Adipose tissue (tissue), 3 donors: ENCODE results near the gene MPHOSPH9. TPM values are rescaled to one million over a fixed set of nuclear protein-coding genes. Genes with fewer than 3 reads are reported as not detected.

ENCODE experiments used
- H3K27ac ChIP-seq: one replicate; pipeline ENCODE4 v1.5.1; 2013; ENCODE audit warnings: low read depth, low read length
- WGBS, 3 donors: extraction: QIAGEN DNeasy Blood & Tissue Kit; methylation state at CpG; one replicate each; pipeline ENCODE4 v1.1.7; 2013; 5-methylcytosine and 5-hydroxymethylcytosine counted together
- polyA plus RNA-seq, 3 donors: library from polyadenylated mRNA; stranded (reverse); fragments of 200-250 nt; gene quantifications; one replicate each; pipeline ENCODE4 v1.2.3, GENCODE V29; 2013
- donor health status: healthy with polysubstance abuse.
- donor health status: Bipolar disorder and iron deficiency.
- donor health status: healthy.

The MPHOSPH9 gene
- polyA plus RNA-seq, 3 donors, result 3.8 to 6.3 (median 4.6) TPM

GRCh38 chr12:123140676-123141614 is 92.0 kb downstream of the MPHOSPH9 start:
- 78 to 91% (median 87%) methylated on average over 6 of the region's 6 CpGs for WGBS, 3 donors
- no peak overlapping the region for H3K27ac ChIP-seq

GRCh38 chr12:123139926-123140675 is 92.8 kb downstream of the MPHOSPH9 start:
- H3K27ac ChIP-seq, result no peak overlapping the region
- 66 to 75% (median 74%) methylated on average over 6 of the region's 6 CpGs for WGBS, 3 donors

GRCh38 chr12:123135688-123136087 is 97.3 kb downstream of the MPHOSPH9 start:
- 71 to 98% (median 74%) methylated on average over 8 of the region's 8 CpGs for whole genome bisulfite sequencing, 3 donors
- H3K27ac ChIP-seq, result no peak overlapping the region

GRCh38 chr12:123134826-123135225 is 98.1 kb downstream of the MPHOSPH9 start:
- 88 to 90% (median 88%) methylated on average over 6 of the region's 6 CpGs for WGBS, 3 donors
- H3K27ac ChIP-seq, result no peak overlapping the region

GRCh38 chr12:123134271-123134671 is 98.7 kb downstream of the MPHOSPH9 start:
- H3K27ac ChIP-seq, result no peak overlapping the region
- 95 to 99% (median 97%) methylated on average over 9 of the region's 9 CpGs for WGBS, 3 donors

GRCh38 chr12:123133701-123134100 is 99.2 kb downstream of the MPHOSPH9 start:
- 87 to 91% (median 87%) methylated on average over 9 of the region's 9 CpGs for WGBS, 3 donors
- H3K27ac ChIP-seq, result no peak overlapping the region

GRCh38 chr12:123132951-123133619 is 99.9 kb downstream of the MPHOSPH9 start:
- no peak overlapping the region for H3K27ac ChIP-seq
- WGBS, 3 donors, result 78 to 82% (median 81%) methylated on average over 3 of the region's 3 CpGs

GRCh38 chr12:123131879-123132402 is 101.0 kb downstream of the MPHOSPH9 start:
- WGBS, 3 donors, result 59 to 70% (median 70%) methylated on average over 12 of the region's 12 CpGs
- no peak overlapping the region for H3K27ac ChIP-seq

GRCh38 chr12:123131291-123131832 is 101.6 kb downstream of the MPHOSPH9 start:
- WGBS, 3 donors, result 92 to 94% (median 92%) methylated on average over 4 of the region's 4 CpGs
- no peak overlapping the region for H3K27ac ChIP-seq

GRCh38 chr12:123129621-123130020 is 103.3 kb downstream of the MPHOSPH9 start:
- H3K27ac ChIP-seq, result no peak overlapping the region
- 85 to 91% (median 88%) methylated on average over 4 of the region's 4 CpGs for WGBS, 3 donors

- H3K27ac ChIP-seq, result no peak overlapping the region
- WGBS, 3 donors, result 91 to 93% (median 91%) methylated on average over 6 of the region's 6 CpGs
Observed at GRCh38 chr12:123127182-123127495, 105.8 kb downstream of the MPHOSPH9 start.

GRCh38 chr12:123126294-123127181 is 106.4 kb downstream of the MPHOSPH9 start:
- no peak overlapping the region for H3K27ac ChIP-seq
- WGBS, 3 donors, result 59 to 75% (median 62%) methylated on average over 6 of the region's 6 CpGs

GRCh38 chr12:123122626-123123025 is 110.3 kb downstream of the MPHOSPH9 start:
- no peak overlapping the region for H3K27ac ChIP-seq
- 88 to 92% (median 89%) methylated on average over 3 of the region's 3 CpGs for WGBS, 3 donors

GRCh38 chr12:123121670-123122069 is 111.3 kb downstream of the MPHOSPH9 start:
- WGBS, 3 donors, result 92 to 95% (median 94%) methylated on average over 6 of the region's 6 CpGs
- no peak overlapping the region for H3K27ac ChIP-seq

- no peak overlapping the region for H3K27ac ChIP-seq
- 60 to 83% (median 68%) methylated on average over 3 of the region's 3 CpGs for WGBS, 3 donors
Observed at GRCh38 chr12:123120452-123121166, 112.3 kb downstream of the MPHOSPH9 start.

- H3K27ac ChIP-seq, result no peak overlapping the region
- 89 to 97% (median 93%) methylated on average over 7 of the region's 7 CpGs for WGBS, 3 donors
Observed at GRCh38 chr12:123119808-123120207, 113.1 kb downstream of the MPHOSPH9 start.

GRCh38 chr12:123118497-123118896 is 114.4 kb downstream of the MPHOSPH9 start:
- no peak overlapping the region for H3K27ac ChIP-seq
- WGBS, 3 donors, result 72 to 90% (median 83%) methylated on average over 8 of the region's 8 CpGs
